HTR-8/SVneo (cell line): ENCODE data around the gene NAP1L5.

Experiments
- DNase-seq: peaks from one replicate; pipeline ENCODE4 v3.0.0; 2011; ENCODE audit warnings: low spot score, mixed read lengths; ENCODE audit not compliant: insufficient read length
- FAIRE-seq: peaks from 2 replicates; lab custom pipeline; 2011; peaks lifted over from hg19 to GRCh38; lab: Jason Lieb, UNC

Gene NAP1L5

DNA sequence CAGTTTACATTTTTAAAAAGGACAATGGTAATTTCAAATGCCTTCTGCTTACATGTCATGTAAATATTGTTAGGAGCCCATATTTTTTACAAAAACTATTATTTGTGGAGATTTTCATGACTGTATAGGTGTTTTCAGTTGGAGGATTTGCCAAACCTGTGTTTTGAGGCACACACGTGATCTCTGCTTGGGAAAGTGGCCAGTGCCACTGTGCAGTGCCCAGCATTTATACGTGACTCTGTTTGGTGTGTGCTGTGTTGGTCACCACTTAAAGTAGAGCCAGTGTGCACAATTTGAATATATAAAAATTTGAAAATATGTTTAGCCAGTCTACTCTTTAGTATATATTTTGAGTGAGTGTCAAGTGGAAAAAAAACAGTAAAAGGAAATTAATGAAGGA, 26.8 kb upstream of the NAP1L5 start:
- no peak for FAIRE-seq
- no peak for DNase-seq

GRCh38 chr4:88722828-88723227, 25.2 kb upstream of the NAP1L5 start:
- no peak for DNase-seq
- no peak for FAIRE-seq

- no peak for DNase-seq
- no peak for FAIRE-seq
These were observed 24.7 kb upstream of the NAP1L5 start for GRCh38 chr4:88722276-88722780.

DNA sequence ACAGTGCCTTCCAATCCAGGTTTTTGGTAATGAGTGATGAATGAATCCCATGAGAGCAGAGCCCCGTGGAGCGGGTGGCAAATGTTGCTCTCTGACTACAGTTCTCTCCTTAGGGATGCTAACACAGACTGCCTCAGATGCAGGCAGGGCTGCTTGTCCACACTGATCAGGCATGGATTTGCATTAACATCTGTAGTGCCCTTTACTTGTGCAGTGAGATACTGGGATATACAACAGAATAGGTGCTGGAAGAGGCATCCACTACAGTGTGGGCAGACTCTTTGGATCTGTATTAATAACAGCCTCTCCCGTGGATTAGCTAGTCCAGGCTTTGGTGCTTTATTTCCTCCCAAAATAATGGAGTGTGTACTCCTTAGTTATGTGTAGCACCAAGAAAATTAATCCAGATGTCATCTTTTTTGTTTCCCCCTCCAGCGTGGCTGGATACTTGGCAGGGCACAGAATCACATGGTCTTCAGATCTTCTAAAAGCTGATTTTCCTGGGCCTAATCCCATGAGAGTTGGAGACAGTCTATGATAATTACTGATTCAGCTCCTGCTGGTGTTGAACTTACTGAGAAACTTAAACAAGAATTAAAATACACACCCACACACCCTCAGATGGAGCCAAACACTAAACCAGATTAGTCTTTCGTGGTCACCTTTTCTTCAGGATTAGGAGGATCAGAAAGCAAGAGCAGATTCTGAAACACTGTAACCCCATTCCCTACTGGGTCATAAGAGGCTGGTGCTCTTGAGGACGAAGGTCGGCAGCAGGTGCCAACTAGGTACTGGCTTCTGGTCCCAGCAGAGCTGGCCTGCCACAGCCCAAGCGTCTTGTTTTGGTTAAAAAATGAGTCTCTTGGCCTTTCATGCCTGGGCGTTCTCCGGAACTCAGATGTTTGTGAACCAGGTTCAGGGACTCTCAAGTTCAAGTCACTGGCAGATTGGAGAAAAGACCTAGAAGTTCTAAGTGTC, 23.1 kb upstream of the NAP1L5 start:
- DNase-seq = no peak
- no peak for FAIRE-seq

DNA sequence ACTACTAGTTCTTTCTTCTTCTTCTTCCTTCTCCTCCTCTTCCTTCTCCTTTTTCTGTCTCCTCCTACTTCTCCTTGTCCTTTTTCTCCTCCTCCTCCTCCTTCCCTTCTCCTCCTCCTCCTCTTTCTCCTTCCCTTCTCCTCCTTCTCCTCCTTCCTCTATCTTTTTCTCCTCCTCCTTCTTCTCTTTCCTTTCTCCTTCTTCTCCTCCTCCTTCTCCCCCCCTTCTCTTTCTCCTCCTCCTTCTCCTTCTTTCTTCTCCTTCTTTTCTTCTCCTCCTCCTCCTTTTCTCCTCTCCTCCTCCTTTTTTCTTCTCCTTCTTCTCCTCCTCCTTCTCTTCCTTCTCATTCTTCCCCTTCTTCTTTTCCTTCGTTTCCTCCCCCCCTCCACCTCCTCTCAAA, 21.8 kb upstream of the NAP1L5 start:
- DNase-seq (no peak), FAIRE-seq (no peak)

DNA sequence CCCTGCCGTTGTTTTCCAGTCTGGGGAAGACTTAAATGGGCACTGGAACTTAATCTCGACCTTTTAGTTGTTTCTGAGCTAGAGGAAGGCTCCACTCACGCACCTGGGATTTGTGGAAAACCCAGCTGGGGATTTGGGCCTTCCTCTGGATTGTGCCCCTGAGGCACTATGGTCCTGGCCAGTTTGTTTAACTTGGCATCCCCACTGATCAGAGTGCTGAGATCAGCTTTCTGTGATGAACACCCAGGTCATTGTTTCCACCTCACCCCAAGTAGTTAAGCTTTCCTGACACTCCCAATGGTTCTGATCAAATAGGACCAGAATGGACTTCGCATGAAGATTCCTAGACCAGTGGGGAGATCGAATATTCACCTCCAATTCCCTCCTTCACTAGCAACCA, 20.5 kb upstream of the NAP1L5 start:
- DNase-seq (no peak), FAIRE-seq (no peak)

DNA sequence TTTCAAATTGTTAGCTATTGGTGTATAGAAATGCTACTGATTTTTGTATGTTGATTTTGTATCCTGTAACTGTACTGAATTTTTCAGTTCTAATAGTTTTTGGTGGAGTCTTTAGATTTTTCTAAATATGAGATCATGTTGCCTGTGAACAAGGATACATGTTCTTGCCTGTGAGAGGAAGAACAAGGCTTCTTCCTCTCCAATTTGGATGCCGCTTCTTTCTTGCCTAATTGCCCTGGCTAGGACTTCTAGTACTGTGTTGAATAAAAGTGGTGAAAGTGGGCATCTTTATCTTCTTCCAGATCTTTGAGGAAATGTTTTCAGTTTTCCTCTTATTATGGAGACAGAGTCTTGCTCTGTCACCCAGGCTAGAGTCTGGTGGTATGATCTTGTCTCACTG, 16.2 kb upstream of the NAP1L5 start:
- DNase-seq (no peak), FAIRE-seq (no peak)

DNA sequence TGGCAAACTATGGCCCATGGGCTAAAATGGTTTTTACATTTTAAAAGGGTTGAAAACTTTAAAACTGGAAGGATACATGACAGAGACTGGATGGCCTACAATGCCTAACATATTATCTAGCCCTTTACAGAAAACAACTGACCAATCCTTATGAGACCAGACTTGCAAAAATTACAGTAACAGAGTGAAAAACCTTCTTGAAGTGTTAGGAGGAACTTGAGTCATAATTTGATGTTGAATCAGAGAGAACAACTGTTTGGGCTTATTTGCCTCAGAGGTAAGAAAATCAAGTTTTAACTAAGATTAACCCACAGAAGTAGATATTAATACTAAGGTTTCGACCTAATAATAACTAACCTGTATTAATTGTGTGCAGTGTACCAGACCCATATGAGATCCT, 12.4 kb upstream of the NAP1L5 start:
- DNase-seq = no peak

DNA sequence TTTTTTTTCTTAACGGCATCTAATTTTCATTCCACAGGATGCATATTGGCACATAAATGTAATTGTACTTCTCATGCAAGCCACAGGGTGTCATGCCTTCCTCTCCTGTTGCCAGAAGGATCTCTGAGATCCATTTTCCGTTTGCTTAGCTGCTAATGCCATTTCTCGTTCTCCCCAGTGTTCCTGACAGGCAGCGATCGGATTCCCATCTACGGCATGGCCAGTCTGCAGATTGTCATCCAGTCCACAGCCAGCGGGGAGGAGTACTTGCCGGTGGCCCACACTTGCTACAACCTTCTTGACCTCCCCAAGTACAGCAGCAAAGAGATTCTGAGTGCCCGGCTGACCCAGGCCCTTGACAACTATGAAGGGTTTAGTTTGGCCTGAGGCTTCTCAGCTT, 8.9 kb upstream of the NAP1L5 start:
- DNase-seq (peak; percentile 10), FAIRE-seq (no peak)

More for the DNA sequence above, 12.4 kb upstream of the NAP1L5 start:
- FAIRE-seq = no peak

- DNase-seq (no peak), FAIRE-seq (no peak)
These were observed 8.3 kb upstream of the NAP1L5 start for GRCh38 chr4:88705805-88706492.

DNA sequence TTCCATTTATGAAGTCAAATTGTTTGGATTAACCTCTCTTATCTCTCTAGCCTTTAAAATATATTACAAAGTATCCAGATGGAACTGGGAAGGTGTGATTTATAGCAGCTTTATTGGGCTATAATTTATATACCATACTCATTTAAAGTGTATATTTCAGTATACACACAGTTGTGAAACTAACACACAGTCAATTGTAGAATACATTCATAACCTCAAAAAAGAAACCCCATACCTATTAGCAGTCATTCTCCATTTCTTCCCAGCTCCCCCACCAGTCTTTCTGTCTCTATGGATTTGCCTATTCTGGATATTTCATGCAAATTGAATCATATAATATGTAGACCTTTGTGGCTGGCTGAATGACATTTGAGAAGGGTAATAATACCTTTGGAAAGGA, 7.6 kb upstream of the NAP1L5 start:
- DNase-seq (no peak), FAIRE-seq (no peak)

GRCh38 chr4:88702782-88703181, 5.2 kb upstream of the NAP1L5 start:
- FAIRE-seq (no peak), DNase-seq (no peak)

- FAIRE-seq (no peak), DNase-seq (no peak)
These were observed 890 bp upstream of the NAP1L5 start for GRCh38 chr4:88698519-88698918.

- no peak for FAIRE-seq
- no peak for DNase-seq
These were observed 488 bp downstream of the NAP1L5 start for GRCh38 chr4:88697141-88697540.

DNA sequence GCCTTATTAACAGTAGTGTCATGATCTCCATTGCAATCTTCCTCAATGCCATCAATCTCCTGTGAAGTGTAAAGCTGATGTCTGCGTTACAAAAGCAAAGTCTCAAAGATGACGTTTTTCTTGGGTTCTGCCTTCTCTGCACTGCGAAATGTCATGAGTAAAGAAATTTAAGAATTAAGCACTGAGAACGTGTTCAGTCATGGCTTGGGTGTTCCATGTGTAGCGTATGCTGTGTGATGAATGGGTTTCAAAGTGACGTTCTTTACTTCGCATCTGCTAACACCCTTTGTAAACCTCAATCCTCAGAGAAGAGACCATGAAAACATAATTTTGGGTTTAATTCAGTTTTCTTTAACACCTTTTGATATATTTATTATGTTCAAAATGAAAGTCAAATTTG, 999 bp downstream of the NAP1L5 start:
- FAIRE-seq (no peak), DNase-seq (no peak)

GRCh38 chr4:88693792-88694191, 3.8 kb downstream of the NAP1L5 start:
- FAIRE-seq (no peak), DNase-seq (no peak)

DNA sequence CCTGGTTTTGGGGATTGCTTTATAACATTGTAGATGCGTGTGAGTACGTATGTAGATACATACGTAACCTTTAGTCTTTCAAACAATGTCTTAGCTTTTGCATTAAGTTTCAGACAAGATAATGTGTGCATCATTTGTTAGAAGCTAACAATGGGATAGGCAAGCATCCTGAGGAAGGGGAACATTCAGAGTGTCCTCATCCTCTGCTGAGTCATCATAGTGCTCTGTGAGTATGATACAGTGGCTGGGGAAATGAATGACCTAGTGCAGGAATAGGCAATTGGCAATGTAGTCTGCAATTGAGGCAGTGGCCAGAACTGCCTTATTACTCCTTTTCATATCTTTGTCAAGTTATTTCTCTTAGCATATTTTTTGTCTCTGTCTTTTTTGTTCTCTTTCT, 7.3 kb downstream of the NAP1L5 start:
- FAIRE-seq (no peak), DNase-seq (no peak)

DNA sequence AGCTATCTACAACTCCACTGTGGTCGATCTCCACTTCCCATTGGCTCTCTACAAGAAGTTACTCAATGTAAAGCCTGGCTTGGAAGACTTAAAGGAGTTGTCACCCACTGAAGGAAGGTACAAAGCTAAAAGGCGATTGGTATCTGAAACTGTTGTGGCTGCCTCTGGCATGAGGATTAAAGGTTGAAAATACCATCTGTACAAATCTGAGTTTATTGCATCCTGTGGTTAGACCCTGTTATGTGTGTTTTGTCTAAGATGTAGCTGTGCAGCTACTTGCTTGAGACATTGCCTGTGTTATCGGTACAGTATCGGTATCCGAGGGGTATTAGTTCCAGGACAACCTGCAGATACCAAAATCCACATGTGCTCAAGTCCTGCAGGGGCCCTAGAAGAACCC, 16.4 kb downstream of the NAP1L5 start:
- FAIRE-seq (no peak), DNase-seq (no peak)

GRCh38 chr4:88675543-88675942, 22.1 kb downstream of the NAP1L5 start:
- FAIRE-seq (no peak), DNase-seq (no peak)

GRCh38 chr4:88674979-88675378, 22.6 kb downstream of the NAP1L5 start:
- DNase-seq (no peak), FAIRE-seq (no peak)

DNA sequence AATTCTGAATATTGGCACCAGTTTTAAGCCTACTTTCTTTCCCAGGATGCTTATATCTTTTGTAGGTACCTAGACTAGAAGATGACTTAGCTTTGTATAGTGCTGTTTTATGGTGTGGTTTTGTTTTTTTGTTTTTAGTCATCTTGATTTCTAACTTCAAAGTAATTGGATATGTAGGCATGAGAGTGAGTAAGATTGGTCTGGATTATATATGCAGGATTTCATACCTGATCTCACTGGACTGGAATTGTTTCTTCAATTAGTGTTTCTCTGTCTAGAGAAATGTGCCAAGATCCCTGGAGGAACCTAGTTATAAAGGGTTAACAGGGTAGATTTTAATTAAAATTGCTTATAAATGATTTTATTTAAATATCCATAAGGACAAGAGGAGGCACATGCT, 23.1 kb downstream of the NAP1L5 start:
- FAIRE-seq (no peak), DNase-seq (no peak)
